COLO668 (cell line): Measurements from ENCODE around the gene MYO1A.
A peak's percentile ranks its signal among the peaks of the same experiment; 100 is the strongest.
"Not testable (repeated sequence)": the region's sequence is repeated elsewhere in the genome, so short reads cannot be mapped to it uniquely, and the experiment has no call there.

Experiments used
- DNase-seq: peaks from one replicate; lab custom pipeline; 2025; ENCODE audit not compliant: unreplicated experiment; lab: John Stamatoyannopoulos, UW

MYO1A gene

DNA sequence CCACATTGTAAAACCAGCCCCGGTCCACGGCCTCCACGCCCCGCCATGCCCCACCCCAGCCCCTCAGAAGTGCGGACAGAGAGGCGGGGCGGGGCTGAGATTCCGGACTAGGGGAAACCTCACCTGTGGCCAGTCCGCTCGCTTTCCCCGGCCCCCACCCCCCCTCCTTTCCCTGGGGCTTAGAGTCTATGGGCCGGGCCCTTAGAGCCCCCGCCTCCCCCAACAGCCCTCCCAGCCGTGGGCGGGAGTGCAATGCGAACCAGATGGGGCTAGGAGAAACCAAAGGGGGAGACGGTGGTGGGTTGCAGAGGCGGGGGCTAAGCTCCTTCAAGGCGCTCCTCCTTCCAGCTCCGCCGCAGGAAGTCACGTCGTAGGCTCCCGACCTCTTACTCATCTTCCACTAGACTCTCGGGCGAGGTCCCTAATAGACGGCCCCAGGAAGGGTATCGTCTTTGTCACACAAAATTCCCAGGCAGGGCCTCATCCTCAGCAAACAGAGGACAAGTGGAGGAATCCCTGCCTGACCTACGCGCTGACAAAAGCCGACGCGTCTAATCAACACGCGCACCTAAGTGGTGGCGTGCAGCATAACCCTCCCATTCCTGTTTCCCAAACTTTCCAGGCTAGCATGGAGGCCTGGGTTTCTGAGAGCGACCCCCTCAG, 37.9 kb upstream of the MYO1A start:
- DNase-seq = no peak

DNA sequence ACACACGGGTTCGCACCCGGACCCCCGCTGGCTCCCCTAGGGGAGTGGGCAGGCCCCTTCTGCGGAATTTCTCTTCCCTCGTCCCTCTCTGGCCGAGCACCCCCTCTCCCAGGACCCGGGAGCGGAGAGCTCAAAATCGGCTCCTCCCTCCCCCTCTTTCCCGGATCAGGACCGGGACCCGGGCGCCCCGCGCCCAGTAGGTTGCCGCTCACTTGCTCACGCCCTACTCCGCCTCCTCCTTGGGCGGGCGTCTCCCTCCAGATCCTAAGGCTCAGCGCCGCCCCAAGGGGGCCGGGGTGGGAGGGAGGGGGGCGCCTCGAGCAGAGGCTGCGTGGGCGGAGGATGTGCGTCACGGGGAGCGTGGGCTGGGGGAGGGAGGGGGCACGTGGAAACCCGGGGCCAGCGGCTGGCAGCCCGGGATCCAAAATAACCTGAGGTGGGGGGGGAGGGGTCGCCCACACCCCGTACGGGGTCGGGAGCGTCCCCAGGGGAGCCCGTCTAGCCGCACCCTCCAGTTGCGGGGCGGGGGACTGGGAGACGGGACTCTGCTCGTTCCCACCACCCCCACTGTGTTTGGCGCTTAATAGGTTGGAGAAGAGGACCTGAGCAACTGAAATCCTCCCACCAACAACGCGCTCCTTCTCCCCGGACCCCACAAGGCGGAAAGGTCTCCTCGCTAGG, 37.2 kb upstream of the MYO1A start:
- no peak for DNase-seq

GRCh38 chr12:57086493-57087009, 36.6 kb upstream of the MYO1A start:
- no peak for DNase-seq

DNA sequence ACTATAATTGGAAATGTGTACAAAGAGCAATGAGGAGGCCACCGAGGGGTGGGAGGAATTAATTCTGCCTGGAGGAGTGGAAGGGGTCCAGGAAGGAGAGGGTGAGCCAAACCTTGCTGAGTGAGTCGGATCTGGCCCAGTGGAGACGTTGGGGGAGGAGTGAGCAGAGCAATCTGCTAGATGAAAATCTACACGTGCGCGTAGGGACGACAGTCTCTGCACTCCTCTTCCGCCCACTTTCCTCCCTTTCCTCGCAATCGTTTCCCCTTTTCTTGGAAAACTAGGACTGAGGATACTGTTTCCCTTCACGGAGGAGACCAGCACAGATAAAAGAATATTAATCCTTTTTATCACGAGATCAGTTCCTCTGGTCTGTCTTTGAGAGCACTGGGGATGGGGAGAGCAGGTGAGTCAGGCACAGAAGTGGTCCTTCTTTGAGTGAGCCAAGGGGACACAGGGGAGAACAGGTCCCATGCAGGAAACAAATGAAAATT, 36.1 kb upstream of the MYO1A start:
- DNase-seq = no peak

DNA sequence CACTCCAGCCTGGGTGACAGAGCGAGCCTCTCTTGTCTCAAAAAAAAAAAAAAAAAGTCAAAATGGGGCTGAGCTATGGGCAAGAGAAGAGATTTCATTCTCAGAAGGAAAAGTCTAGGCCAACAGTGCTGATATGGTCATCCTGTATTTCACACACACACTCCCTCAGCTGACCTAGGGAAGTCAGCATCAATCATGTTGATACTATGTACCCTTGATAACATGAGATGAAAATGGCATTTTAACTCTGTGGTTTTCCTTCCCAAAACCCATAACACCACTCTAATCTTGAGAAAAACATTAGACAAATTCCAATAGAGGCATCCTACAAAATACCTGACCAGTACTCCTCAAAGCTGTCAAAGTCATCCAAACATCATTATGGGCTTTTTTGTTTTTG, 30.9 kb upstream of the MYO1A start:
- DNase-seq = no peak

DNA sequence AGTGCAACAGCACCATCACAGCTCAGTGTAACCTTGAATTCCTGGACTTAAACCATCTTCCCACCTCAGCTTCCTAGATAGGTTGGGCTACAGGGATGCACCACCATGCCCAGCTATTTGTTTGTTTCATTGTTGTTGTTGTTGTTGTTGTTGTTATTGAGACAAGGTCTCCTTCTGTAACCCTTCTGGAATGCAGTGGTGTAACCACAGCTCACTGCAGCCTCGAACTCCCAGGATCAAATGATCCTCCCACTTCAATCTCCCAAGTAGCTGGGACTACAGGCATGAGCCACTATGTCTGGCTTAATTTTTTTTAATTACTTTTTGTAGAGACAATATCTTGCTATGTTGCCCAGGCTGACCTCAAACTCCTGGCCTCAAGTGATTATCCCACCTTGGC, 29.9 kb upstream of the MYO1A start:
- no peak for DNase-seq

- peak; percentile 92 for DNase-seq
These were observed 28.8 kb upstream of the MYO1A start, which contains the start of gene NEMP1 for GRCh38 chr12:57078519-57079404. Gene NEMP1 (minus strand): TSS chr12:57078791. CDS start chr12:57078745, 46 bp downstream.

DNA sequence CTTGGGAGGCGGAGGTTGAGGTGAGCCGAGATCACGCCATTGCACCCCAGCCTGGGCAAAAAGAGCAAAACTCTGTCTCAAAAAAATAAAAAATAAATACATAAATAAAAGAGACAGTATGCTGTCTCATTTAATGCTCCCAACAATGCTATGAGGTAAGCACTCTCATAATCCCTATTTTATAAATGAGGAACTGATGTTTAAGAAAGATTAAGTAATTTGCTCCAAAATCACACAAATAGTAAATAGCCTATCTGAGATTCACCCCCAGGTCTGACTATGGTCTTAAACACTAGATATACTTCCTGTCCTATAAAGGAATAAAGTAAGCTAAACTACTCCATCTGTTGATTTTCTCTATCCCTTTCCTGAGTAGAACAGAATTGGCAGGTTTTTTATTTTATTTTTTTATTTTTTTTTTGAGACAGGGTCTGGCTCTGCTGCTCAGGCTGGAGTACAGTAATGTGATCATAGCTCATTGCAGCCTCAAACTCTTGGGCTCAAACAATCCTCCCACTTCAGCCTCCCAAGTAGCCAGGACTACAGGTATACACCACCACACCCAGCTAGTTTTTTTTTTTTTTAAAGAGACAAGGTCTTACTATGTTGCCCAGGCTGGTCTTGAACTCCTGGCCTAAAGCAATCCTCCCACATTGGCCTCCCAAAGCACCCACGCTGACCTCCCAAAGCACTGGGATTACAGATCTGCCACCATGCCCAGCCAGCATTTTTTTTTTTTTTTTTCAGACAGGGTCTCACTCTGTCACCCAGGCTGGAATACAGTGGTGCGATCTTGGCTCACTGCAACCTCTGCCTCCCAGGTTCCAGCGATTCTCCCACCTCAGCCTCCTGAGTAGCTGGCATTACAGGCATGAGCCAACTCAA, 23.9 kb upstream of the MYO1A start:
- not testable (repeated sequence) for DNase-seq

- no peak for DNase-seq
These were observed 22.7 kb upstream of the MYO1A start for GRCh38 chr12:57072661-57073060.

GRCh38 chr12:57069523-57069922, 19.6 kb upstream of the MYO1A start:
- peak; percentile 21 for DNase-seq

- no peak for DNase-seq
These were observed 16.3 kb upstream of the MYO1A start for GRCh38 chr12:57066245-57066644.

DNA sequence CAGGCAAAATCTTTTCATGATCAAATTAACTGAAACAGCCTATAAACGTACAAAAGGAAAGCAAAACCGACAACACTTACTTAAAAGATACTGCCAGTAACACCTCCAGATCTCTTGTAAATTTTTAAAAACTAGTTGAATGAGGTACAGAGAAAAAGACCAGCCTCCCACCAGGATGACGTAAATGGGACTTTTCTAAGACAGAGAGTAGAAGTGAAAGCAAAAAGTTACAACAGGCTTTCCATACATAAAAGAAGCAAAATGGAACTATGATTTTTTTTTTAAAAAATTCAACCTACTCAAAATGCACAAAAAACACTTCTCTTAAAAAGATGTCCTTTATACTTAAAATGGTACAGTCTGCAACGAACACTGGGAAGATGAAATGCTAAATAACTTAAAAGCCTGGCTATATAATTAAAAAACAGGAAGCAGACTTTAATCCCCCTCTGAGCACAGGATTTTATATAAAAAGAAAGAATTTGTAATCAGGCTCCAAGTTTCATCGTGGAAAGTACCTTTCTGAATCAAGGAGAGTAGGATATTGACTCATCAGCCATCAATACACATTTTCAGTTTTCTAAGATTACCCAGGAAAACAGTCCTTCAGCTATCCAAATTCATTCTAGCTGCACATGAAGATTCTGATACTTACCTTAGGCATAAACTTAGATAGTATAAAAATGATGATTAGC, 14.2 kb upstream of the MYO1A start:
- DNase-seq = no peak

DNA sequence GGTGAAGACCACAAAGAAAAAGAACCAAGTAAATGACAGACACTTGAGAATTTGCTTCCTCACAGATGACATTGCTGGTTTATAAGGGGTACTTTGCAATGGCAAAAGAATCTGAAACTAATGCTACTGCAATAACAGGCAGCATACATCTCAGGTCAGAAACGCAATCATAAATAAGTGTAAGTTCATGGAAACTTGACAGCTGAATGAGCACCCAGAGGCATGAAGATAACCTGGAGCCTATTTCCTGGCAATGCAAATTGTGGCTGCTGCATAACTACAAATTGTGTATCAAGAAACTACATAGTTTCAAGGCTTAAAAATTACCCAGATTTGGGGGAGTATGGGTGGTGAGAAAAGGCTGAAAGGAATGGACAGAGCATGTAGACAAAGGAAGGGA, 8.5 kb upstream of the MYO1A start:
- no peak for DNase-seq

DNA sequence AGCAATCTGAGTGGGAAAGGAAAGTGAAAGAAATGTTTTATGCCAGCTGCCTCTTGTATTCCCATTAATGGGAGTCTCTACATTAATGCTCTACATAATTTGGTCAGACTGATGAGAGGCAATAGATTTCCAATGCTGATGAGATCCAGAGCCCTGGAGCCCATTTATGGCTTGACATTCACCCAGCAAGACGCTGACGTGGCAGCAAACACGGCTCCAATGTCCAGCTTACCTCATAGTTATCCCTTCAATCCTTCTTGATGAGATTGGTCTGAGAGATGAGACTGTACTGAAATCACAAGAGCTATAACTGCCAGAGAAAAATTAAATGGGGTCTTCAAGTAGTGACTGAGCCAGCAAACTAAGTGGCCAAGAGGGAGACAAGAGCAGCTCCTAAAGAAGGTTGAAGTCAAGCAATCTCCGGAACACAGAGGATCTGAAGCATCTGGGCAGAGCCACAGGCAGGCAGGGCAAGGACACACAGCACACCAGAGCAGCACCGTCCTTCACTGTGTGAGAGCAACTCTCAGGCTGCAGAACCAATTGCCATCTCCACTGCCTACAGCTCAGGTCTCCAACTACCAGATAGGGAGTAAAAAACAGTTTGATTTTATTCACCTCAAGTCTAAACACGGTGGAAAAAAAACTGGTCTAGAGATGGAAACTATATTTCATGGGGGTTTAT, 7.3 kb upstream of the MYO1A start:
- no peak for DNase-seq

DNA sequence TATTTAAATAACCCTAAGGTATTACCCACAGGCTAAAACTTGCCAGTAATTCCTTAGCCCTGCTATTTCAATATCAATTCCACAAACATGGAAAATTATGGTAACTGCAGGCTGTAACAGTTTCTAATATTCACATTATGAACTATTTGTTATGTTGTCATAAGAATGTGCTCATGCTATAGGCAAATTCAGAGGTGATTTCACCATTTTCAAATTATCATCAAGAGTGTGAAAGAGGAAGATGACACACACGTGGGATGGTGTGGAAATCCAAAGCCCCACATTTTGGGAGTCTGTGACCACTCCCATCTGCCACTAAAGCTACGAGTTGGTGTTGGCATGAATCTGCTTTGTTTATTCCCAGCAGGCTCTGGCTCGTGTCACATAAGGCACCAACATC, 5.9 kb upstream of the MYO1A start:
- DNase-seq = no peak

DNA sequence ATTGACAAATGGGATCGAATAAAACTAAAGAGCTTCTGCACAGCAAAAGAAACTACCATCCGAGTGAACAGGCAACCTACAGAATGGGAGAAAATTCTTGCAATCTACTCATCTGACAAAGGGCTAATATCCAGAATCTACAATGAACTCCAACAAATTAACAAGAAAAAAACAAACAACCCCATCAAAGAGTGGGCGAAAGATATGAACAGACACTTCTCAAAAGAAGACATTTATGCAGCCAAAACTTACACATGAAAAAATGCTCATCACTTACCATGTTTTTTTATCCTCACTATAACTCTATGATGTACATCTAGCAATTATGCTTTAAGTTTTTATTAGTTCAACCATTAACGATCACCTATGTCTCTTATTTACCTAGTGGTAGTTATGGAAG, 4.0 kb upstream of the MYO1A start:
- DNase-seq = not testable (repeated sequence)

DNA sequence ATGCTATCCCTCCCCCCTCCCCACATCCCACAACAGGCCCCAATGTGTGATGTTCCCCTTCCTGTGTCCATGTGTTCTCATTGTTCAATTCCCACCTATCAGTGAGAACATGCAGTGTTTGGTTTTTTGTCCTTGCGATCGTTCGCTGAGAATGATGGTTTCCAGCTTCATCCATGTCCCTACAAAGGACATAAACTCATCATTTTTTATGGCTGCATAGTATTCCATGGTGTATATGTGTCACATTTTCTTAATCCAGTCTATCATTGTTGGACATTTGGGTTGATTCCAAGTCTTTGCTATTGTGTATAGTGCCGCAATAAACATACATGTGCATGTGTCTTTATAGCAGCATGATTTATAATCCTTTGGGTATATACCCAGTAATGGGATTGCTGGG, 3.2 kb upstream of the MYO1A start:
- DNase-seq = not testable (repeated sequence)

GRCh38 chr12:57051011-57051410, 1.1 kb upstream of the MYO1A start:
- DNase-seq = no peak

- no peak for DNase-seq
These were observed 846 bp downstream of the MYO1A start for GRCh38 chr12:57049119-57049446.
